T47D (cell line): Measurements from ENCODE around the gene AFF2.

Experiments used
- DNase-seq, 2 experiments: peaks; one replicate each; pipeline versions ENCODE4 v3.0.0 to v3.0.0-alpha.2; 2011 to 2012; ENCODE audit warnings: low read depth in 1 of 2, low spot score in 1 of 2
- JUND ChIP-seq: IDR thresholded peaks from 2 replicates; pipeline ENCODE4 v1.6.1; 2012; ENCODE audit warnings: low read depth
- in situ Hi-C: cut with HindIII; loops from 2 replicates; pipeline ENCODE4 v1.10.0; 2016; ENCODE audit warnings: low sequenced_read_pairs, low pct_unique_long_range_greater_than_20kb

The AFF2 gene

DNA sequence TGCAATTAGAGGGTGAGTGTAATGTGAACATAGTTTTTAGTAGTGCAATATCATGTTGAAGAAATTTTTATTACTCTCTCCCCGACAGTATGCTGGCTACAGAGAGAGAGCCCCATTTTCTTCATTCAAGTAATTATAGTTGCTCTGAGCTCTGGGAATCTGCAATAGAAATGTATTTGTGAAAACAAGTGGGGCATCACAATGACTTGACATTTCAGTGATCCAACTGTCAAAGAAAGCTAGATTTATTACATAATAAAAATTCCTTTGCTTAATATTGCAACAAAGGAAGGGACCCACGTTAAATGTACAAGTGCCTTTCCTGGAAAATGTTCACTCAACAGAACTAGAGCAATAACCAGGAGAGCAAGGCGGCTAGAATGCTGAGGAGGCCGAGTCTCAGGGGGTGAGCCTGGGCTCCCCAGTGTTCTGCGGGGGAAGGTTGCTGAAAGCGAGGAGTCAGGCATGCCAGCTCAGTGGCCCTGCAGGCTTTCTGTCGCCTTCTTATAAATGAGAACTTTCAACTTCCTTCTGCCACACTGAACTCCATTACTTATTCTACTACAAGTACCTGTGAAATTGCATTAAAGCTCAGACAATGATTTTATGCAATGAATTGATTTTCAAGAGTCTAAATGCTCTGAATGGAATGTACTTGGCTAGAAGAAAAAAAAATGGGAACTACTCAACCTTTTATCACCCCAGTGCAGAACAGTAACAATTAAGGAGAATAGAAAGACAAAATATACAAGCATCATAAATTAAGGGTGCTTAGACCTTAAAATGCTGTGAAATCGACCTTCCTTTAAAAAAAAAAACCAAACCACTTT lies 476.4 kb downstream of the AFF2 start:
- in situ Hi-C loops: no loop called here
- TF ChIP-seq JUND: no peak
- DNase-seq: no peak

- DNase-seq: no peak
- in situ Hi-C loops: no loop called here
- no peak for TF ChIP-seq JUND
These were observed 479.4 kb downstream of the AFF2 start for GRCh38 chrX:148979786-148980185.

GRCh38 chrX:148984238-148984637 lies 483.8 kb downstream of the AFF2 start:
- DNase-seq: no peak
- in situ Hi-C loops: no loop called here
- no peak for TF ChIP-seq JUND

DNA sequence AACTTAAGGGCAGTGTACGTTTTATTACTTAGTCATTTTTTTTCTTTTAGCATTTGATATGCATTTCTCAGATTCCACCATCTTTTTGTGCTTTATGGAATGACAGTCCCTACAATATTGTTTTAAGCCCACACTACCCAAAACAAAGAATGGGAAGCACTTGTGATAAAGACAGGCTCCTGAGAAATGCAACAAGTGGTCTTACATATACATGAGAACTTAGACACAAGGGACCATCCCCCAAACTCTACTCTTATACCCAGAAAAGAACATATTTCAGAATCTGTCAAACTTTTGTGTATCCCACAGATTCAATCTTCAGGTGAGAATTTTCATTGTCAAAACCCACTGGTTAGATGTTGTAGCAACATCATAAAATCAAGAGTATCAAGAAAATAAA lies 491.1 kb downstream of the AFF2 start:
- no peak for DNase-seq
- no peak for TF ChIP-seq JUND
- in situ Hi-C loops: no loop called here

DNA sequence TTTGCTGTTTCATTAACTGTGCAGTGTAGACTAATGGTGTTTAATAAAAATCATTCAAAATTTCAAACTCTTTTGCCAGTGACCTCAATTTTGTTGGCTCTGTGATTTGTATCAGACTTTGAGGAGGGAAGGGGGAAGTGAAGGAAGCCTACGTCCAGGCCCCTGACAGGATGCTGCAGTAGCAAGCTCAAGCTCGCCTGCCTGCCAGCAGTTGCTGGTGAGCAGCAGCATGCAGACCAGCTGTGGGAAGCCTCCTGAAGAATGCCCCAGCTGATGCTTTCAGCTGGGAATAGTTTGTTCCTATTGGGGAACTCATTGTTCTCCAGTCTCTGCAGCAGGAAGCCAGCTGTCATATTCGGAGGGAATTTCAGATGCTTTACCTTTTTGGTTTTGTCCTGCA lies 495.2 kb downstream of the AFF2 start:
- DNase-seq: no peak
- in situ Hi-C loops: no loop called here
- TF ChIP-seq JUND: no peak

GRCh38 chrX:149002320-149002719 lies 501.9 kb downstream of the AFF2 start:
- TF ChIP-seq JUND: no peak
- no peak for DNase-seq
- in situ Hi-C loops: no loop called here

- in situ Hi-C loops: no loop called here
- no peak for TF ChIP-seq JUND
- DNase-seq: no peak
These were observed 503.6 kb downstream of the AFF2 start for GRCh38 chrX:149003863-149004660.

- DNase-seq: no peak
- TF ChIP-seq JUND: no peak
- in situ Hi-C loops: no loop called here
These were observed 504.5 kb downstream of the AFF2 start for GRCh38 chrX:149004936-149005335.

DNA sequence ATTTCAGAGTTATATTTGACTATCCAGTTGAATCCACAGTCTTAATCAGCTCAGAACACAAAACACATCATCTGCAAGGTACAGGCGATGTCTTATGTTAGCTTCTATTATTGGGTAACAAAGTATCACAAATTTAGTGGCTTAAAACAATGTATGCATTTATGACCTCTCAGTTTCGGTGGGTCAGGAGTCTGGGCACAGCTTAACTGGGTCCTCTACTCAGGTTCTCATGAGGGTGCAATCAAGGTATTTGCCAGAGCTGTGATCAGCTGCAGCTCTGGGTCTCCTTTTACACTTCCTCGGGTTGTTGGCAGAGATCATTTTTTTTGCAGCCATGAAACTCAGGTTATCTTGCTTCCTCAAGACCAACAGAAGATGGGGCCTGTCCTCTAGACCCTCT lies 505.8 kb downstream of the AFF2 start:
- in situ Hi-C loops: no loop called here
- DNase-seq: no peak
- TF ChIP-seq JUND: no peak

- no peak for TF ChIP-seq JUND
- no peak for DNase-seq
- in situ Hi-C loops: no loop called here
These were observed 507.0 kb downstream of the AFF2 start for GRCh38 chrX:149007423-149007822.

DNA sequence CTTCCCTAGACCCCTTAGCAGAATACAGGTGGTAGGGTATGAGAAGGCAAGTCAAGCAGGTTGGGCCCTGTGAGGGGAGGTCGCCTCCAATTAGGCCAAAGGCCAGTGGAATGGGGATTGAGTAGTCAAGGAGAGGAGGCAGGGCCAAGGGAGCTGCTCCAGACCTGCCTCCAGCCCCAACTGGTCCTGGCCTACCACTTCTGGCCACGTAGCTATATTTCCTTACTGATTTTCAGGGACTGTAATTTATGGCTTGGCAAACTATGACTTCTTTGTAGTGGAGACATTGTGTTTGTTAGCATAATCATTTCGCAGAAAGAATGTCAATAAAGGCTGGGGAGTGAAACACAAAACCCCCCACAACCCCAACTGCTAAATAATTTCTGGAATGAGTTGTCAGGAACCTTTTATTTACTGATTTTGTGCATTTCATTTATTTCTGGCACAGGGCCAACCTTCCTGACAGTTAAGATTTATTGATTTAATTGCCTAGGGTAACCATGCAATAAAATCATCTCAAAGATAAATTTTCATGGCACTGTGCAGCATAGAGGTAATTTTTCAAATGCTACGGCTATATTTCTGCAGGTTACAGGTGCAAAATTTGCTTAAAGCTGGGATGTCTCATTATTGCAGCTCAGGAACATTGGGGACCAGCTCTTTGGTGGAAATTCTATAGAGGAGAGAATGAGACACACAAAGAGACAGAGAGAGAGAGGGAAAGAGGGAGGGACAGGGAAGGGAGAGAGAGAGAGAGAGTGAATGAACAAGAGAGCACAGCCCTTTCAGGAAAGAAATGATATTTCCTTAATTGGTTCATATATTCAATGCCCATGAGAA lies 509.8 kb downstream of the AFF2 start:
- in situ Hi-C loops: no loop called here
- no peak for DNase-seq
- no peak for TF ChIP-seq JUND

- DNase-seq: no peak
- TF ChIP-seq JUND: no peak
- in situ Hi-C loops: no loop called here
These were observed 510.4 kb downstream of the AFF2 start for GRCh38 chrX:149010853-149011224.
